UCSD-AML1 (cell line): Measurements from ENCODE around the gene METAP1D.

Experiments used
- DNase-seq: peaks from one replicate; lab custom pipeline; 2025; ENCODE audit not compliant: unreplicated experiment; lab: John Stamatoyannopoulos, UW

METAP1D gene

GRCh38 chr2:172079416-172079815, 79.7 kb downstream of the METAP1D start:
- DNase-seq: no peak

DNA sequence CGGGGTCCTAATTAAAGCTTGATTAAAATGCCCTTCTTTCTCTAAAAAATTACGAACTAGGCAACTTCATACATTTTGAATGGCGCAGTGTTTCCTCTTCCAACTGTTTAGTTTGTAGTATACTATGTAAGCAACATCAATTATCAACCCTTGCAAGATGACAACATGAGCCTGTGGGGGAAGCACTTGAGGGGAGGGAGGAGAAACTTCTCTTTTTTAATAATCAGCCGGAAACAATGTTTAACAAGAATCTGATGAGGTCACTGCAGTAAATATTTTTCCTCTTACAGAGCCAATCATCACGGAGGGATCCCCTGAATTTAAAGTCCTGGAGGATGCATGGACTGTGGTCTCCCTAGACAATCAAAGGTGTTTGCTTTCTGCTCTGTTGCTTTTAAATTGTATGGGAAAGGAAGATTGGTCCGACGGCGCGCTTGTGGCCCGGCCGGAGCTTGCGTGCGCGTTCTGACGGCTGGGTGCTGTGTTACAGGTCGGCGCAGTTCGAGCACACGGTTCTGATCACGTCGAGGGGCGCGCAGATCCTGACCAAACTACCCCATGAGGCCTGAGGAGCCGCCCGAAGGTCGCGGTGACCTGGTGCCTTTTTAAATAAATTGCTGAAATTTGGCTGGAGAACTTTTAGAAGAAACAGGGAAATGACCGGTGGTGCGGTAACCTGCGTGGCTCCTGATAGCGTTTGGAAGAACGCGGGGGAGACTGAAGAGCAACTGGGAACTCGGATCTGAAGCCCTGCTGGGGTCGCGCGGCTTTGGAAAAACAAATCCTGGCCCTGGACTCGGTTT, 80.3 kb downstream of the METAP1D start:
- no peak for DNase-seq

- DNase-seq: no peak
These were observed 81.0 kb downstream of the METAP1D start for GRCh38 chr2:172080641-172081220.

DNA sequence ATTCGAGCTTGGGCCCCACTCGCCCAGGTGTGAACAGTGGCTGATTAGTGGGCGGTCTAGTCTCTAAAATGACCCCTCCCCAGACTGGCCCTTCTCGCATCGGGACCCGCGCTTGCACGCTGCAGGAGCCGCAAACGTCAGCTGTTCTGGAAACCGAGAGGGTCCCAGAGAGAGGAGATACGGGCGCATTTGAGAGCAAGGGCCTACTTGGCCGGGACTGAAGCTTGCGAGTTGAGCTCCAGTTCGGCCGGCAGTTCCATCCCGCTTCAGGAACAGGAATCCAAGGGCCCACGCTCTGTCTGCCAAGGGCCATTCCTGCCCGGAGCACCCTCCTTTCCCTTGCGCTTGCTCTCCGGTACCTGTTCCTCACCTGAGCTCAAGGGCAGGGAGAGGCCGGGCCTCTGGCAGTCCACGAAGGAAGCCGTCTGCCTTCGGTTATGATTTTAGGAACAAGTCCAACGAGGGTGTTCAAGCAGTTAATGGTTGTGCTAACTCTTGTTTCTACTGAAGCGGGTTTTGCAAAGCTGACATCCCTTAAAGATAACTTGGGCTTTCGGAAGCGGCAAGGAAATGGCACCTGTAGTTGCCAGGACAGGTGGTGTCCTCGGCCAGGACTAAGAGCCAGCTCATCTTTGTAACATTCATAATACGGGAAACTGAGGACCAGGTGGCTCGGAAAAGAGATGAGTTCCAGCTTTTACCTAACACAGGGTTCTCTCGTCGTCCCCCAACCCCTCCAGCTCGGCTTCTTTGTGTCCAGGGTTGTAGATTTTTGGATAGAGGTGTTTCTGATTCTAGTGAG, 81.7 kb downstream of the METAP1D start:
- DNase-seq: no peak

- DNase-seq: no peak
These were observed 82.6 kb downstream of the METAP1D start for GRCh38 chr2:172082105-172082943.

DNA sequence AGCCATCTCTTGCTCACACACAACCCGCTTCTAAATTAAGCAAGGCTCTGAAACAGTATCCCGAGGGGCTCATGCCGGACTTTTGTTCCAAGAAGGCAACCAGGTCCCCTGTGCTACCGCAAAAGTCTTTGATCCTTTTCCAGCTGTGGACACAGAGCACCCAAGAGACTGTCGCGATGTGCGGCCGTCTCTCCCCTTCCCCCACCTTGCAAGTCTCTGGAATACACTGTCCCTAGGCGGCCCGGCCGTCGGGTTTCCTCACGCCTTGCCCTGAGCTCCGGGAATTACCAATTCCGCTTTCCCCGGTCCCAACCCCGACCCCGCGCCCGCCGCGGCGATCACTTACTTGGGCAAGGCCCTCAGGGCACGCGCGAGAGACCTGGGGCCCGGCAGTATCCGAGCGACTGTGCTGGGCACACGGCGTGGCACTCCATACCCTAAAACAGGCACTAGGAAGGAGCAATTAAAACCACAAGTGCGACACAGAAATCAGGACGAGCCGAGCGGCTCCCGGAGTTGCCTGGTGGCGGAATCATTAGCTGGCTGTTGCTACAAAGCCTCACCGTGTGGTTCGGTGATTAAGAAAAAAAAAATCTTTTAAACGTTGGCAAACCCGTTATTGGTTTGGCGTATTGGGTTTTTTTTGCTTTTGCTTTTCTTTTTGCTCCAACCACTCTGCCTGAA, 83.3 kb downstream of the METAP1D start:
- DNase-seq: no peak

- no peak for DNase-seq
These were observed 84.1 kb downstream of the METAP1D start for GRCh38 chr2:172083628-172084394.

DNA sequence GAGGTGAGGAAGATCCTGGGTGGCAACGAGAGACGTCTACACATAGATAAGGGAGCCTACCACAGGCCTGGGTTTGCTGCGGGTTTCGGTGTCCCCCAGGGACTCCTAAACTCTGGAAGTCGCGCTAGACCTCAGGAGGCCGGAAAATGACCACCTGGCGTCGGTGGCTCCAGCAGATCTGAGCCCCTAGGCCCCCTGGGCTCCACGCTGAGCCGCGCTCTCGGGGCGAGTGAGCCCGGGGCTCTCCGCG, 84.6 kb downstream of the METAP1D start:
- DNase-seq: no peak

DNA sequence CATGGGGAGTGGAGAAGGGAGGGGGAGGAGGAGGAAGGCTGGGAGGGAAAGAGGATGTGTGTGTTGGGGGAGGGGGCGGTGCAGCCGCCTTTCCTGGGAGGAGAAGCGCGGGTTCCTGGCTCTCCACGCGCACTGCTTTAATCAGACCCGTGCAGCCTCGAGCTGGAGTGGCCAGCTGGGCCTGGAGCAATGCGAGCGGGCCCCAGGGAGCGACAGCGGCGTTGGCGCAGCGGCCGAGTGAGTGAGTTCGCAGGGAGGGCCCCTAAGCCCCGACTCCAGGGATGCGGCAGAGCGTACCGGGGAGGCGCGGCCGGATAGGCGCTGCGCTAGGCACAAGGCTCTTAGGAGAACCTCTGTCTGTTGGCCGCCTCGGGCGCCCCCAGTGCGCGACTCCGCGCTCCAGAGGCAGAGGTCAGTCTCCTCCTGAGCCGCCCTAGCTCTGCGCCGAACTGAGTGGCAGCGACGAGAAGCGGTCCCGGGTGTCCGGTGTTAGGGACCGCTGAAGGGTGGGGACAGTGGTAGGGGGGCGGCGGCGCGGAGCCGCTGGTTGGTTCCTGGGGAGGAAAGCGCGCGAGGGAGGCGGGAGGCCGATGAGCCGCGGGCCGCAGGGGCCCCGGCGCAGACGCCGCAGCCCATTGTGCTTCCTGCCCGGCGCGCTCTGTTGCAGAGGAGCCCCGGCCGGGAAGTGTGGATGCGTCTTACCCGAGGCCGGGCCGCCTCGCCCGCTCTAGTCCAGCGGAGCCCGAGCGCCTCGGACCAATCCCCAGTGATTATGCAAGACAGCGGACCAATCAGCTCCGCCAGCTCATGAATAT, 85.1 kb downstream of the METAP1D start:
- peak; percentile 89 for DNase-seq

GRCh38 chr2:172085460-172086159, 85.9 kb downstream of the METAP1D start, which contains the start of gene DLX1:
Gene DLX1, plus strand, starts transcription at chr2:172085507. Its CDS starts 171 bp downstream, at chr2:172085678.
- DNase-seq: no peak

DNA sequence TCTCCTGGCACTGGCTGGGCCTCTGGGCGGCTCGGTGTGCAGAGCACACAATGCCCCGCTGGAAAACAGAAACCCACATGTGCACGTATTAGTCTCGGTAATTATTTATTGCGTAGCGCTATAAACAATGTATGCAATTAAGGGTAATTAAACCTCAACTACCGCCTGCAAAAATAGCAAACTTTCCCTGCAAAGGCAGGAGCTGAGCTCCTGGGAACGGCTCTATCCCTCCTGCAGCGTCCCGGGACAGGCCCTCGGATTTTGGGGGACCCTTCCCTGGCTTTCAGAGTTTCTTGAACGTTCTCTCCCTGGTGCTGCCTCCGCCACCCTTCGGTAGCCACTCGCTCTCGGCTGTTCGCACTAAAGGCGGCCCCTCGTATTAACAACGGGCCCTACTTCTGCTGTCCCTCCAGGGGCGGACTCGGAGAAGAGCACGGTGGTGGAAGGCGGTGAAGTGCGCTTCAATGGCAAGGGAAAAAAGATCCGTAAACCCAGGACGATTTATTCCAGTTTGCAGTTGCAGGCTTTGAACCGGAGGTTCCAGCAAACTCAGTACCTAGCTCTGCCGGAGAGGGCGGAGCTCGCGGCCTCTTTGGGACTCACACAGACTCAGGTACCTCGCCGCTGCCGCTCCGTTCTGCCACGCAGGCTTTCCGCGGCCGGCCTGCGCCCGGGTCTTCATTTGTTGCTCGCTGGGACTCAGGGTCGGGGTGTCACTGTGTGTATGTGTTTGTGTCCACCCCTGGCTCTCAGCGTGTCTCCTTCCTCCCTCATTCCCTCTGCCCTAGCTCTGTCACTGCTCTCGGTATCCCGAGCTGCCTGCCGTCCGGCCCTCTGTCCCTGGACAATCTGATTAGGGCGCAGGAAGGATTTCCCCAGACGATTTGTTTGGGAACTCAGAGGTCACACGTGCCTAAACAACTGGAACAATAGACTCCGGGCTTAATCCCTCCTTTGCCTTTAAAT, 86.8 kb downstream of the METAP1D start:
- no peak for DNase-seq

GRCh38 chr2:172087207-172087779, 87.5 kb downstream of the METAP1D start:
- no peak for DNase-seq

GRCh38 chr2:172087780-172088244, 88.1 kb downstream of the METAP1D start:
- DNase-seq: no peak

GRCh38 chr2:172088245-172089004, 88.7 kb downstream of the METAP1D start:
- no peak for DNase-seq

DNA sequence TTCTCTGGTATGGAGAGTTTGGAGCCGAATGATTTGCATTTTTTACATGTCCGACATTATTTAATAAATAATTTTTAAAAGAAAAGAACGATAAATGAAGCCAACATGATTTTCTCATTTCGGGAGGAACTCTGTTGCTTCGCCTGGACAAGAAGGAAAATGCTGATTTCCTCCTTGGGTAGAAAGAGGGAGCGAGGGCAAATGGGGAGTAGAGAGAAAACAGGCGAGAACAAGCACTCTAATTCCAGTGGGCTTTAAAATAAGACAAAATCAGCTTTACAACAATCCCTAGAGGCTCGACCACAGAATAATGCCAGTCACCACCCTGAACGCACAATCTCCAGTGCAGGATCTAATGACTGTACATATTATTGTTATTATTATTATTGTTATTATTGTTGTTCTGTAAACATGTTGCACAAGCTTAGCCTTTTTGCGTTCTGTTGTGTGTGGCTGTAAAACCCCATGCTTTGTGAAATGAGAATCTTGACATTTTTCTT, 89.3 kb downstream of the METAP1D start:
- no peak for DNase-seq

DNA sequence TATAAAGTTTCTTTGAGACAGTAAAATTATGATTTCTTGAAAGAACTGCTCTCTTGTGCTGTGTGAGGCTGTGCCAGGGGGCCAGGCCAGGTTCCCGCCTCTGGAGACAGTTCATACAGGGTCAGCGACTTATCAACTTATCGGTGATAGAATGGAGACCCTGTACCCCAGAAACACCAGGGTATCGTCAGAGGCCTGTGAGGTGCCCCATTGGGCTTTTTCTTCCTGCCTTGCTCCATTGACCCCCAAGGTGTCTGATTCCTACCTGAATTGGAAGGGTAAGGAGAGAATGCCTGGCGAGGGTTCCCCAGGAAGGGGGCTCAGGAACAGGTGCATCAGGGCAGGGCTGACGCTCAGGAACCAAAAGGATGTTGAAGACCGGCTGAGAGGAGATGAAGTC, 89.9 kb downstream of the METAP1D start:
- DNase-seq: no peak
